MM.1S (cell line): Measurements from ENCODE around the gene PTPRN2.

ENCODE experiments used
- EZH2 ChIP-seq: fragments of 300-600 bp; sonication (generic); optimal IDR thresholded peaks from 2 replicates; pipeline ENCODE3; 2017; ENCODE audit warnings: low read depth, mild to moderate bottlenecking, antibody characterized with exemption, low read length, mixed read lengths
- EZH2phosphoT487 ChIP-seq: fragments of 300-600 bp; sonication (generic); IDR thresholded peaks from 2 replicates; pipeline ENCODE4 v1.6.1; 2018; ENCODE audit warnings: antibody characterized with exemption, low read length
- TF ChIP-seq, protein P1 (sequence below): fragments of 300-600 bp; sonication (generic); IDR thresholded peaks from 2 replicates; pipeline ENCODE4 v1.5.1; 2016; ENCODE audit warnings: antibody characterized with exemption, low read length, mixed read lengths

GRCh38 chr7:158125721-158126120 is 461.9 kb downstream of the PTPRN2 start:
- TF ChIP-seq, protein P1, sequence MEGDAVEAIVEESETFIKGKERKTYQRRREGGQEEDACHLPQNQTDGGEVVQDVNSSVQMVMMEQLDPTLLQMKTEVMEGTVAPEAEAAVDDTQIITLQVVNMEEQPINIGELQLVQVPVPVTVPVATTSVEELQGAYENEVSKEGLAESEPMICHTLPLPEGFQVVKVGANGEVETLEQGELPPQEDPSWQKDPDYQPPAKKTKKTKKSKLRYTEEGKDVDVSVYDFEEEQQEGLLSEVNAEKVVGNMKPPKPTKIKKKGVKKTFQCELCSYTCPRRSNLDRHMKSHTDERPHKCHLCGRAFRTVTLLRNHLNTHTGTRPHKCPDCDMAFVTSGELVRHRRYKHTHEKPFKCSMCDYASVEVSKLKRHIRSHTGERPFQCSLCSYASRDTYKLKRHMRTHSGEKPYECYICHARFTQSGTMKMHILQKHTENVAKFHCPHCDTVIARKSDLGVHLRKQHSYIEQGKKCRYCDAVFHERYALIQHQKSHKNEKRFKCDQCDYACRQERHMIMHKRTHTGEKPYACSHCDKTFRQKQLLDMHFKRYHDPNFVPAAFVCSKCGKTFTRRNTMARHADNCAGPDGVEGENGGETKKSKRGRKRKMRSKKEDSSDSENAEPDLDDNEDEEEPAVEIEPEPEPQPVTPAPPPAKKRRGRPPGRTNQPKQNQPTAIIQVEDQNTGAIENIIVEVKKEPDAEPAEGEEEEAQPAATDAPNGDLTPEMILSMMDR, result no peak
- TF ChIP-seq EZH2 (no peak), EZH2phosphoT487 (no peak)
